Smooth muscle cell (in vitro differentiated cells): ENCODE results near the gene ST3GAL6. TPM values are rescaled to one million over a fixed set of nuclear protein-coding genes. Genes with fewer than 3 reads are reported as not detected.

Experiments
- DNase-seq: peaks from one replicate; lab custom pipeline; 2025; ENCODE audit not compliant: unreplicated experiment; lab: John Stamatoyannopoulos, UW
- H2AFZ ChIP-seq: fragments of 200-600 bp; sonication (generic); 2 replicates; pipeline ENCODE4 v1.6.0; 2016; ENCODE audit warnings: antibody characterized with exemption, low read depth, mild to moderate bottlenecking
- H3F3A ChIP-seq: fragments of 200-600 bp; sonication (generic); 2 replicates; pipeline ENCODE4 v1.6.0; 2017; ENCODE audit warnings: antibody characterized with exemption, low read depth
- H3K27ac ChIP-seq: fragments of 200-600 bp; sonication (generic); 2 replicates; pipeline ENCODE4 v1.5.1; 2016; ENCODE audit warnings: low read depth, mild to moderate bottlenecking
- H3K27me3 ChIP-seq: fragments of 200-600 bp; sonication (generic); 2 replicates; pipeline ENCODE4 v1.6.1; 2016; ENCODE audit warnings: low read depth, mild to moderate bottlenecking
- H3K36me3 ChIP-seq: fragments of 200-600 bp; sonication (generic); 2 replicates; pipeline ENCODE4 v1.5.1; 2016; ENCODE audit warnings: low read depth
- H3K4me1 ChIP-seq: fragments of 200-600 bp; sonication (generic); 2 replicates; pipeline ENCODE4 v1.5.1; 2016; ENCODE audit warnings: low read depth
- H3K4me2 ChIP-seq: fragments of 200-600 bp; sonication (generic); 2 replicates; pipeline ENCODE4 v1.6.0; 2016; ENCODE audit warnings: mild to moderate bottlenecking
- H3K4me3 ChIP-seq: fragments of 200-600 bp; sonication (generic); 2 replicates; pipeline ENCODE4 v1.5.1; 2016; ENCODE audit warnings: mild to moderate bottlenecking
- H3K79me2 ChIP-seq: fragments of 200-600 bp; sonication (generic); 2 replicates; pipeline ENCODE4 v1.6.0; 2016; ENCODE audit warnings: low read depth, mild to moderate bottlenecking
- H3K9ac ChIP-seq: fragments of 200-600 bp; sonication (generic); 2 replicates; pipeline ENCODE4 v1.6.0; 2016; ENCODE audit warnings: low read depth
- H3K9me3 ChIP-seq: fragments of 200-600 bp; sonication (generic); replicated peaks from 2 replicates; pipeline ENCODE4 v1.5.1; 2016; ENCODE audit warnings: low read depth
- H4K20me1 ChIP-seq: fragments of 200-600 bp; sonication (generic); 2 replicates; pipeline ENCODE4 v1.6.0; 2016; ENCODE audit warnings: low read depth
- CTCF ChIP-seq: fragments of 200-600 bp; sonication (generic); IDR thresholded peaks from 2 replicates; pipeline ENCODE4 v1.5.1; 2017; ENCODE audit warnings: borderline replicate concordance, mild to moderate bottlenecking, antibody characterized with exemption; ENCODE audit not compliant: insufficient read depth, poor library complexity, severe bottlenecking
- WGBS: methylation state at CpG from one replicate; pipeline ENCODE4 v1.1.7; 2016; ENCODE audit warnings: low lambda C conversion rate; 5-methylcytosine and 5-hydroxymethylcytosine counted together
- polyA plus RNA-seq: library from polyadenylated mRNA; unstranded; fragments of >200 nt; fragmentation: Nextera tagmentation; extraction: Ambion mirVana; gene quantifications from 2 replicates; pipeline ENCODE4 v1.2.1, GENCODE V29; 2016
- total RNA-seq: library from RNA; depleted of rRNA; stranded (reverse); fragments of >200 nt; gene quantifications from 2 replicates; pipeline ENCODE4 v1.2.3, GENCODE V29; 2014

The ST3GAL6 gene
- total and polyA plus RNA-seq, 2 experiments from 2014 or later: 19.4 to 40.7 TPM

DNA sequence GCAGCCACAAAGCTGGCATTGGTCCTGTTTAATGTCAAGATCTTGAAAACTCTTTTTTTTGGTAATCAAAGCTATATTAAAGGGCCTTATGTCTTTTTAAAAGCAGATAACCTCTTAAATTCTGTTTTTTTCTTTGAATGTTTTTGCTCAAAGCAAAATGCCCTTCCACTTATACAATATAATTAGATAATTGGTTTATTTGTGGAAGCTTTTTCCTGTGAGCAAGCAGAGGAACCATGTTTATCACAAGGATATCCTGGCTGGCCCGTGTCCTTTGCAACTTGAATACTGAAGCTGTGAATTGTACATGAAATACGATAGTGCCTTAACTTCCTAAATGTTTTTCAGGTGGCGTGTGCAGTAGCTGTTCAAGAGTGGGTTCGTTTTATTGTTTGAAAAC, 2.6 kb downstream of the ST3GAL6 start:
- Histone ChIP-seq H3K27ac (no peak overlapping the region), H3F3A (no peaks in the 10 kb centered on the region), H2AFZ (no peak overlapping the region), H3K36me3 (no peaks in the 10 kb centered on the region), H3K27me3 (no peaks in the 10 kb centered on the region), H3K4me1 (peaks cover 7% of the 10 kb centered on the region), H3K4me3 (no peak overlapping the region), H3K9me3 (no peaks in the 10 kb centered on the region), H3K4me2 (no peak overlapping the region), H4K20me1 (peaks cover 29% of the 10 kb centered on the region), H3K79me2 (peaks cover 22% of the 10 kb centered on the region), H3K9ac (no peak overlapping the region)
- no peak for TF ChIP-seq CTCF
- no peak for DNase-seq
- 86% methylated on average over 4 of the region's 4 CpGs for WGBS

DNA sequence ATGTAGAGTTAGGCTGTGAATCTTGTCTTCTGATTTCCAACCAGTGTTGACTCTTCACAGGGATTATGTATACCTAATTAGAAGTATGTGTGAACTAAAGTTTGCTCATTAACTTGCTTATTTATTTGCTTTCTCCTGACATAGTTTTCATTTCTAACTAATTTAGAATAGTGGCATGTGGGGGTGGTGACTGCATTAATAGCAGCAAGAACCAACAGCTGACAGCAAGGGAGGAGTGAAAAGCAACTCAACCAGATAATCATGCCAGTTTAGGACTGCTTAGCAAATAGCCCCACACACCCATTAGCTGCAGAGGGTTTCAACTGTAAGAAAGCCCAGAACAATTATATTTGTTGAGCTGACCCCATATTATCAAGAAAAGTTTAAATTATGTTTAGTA, 3.8 kb downstream of the ST3GAL6 start:
- no peak for DNase-seq
- peaks cover 16% of the 10 kb centered on the region for H3K79me2 ChIP-seq
- peaks cover 7% of the 10 kb centered on the region for H3K4me1 ChIP-seq
- peaks cover 23% of the 10 kb centered on the region for H4K20me1 ChIP-seq
- H3K36me3 ChIP-seq: no peaks in the 10 kb centered on the region
- H3K4me2 ChIP-seq: no peak overlapping the region
- TF ChIP-seq CTCF: no peak
- no peak overlapping the region for H2AFZ ChIP-seq
- no peaks in the 10 kb centered on the region for H3F3A ChIP-seq
- no peaks in the 10 kb centered on the region for H3K27me3 ChIP-seq
- H3K9me3 ChIP-seq: no peaks in the 10 kb centered on the region
- H3K4me3 ChIP-seq: no peak overlapping the region
- H3K27ac ChIP-seq: no peak overlapping the region
- no peak overlapping the region for H3K9ac ChIP-seq

DNA sequence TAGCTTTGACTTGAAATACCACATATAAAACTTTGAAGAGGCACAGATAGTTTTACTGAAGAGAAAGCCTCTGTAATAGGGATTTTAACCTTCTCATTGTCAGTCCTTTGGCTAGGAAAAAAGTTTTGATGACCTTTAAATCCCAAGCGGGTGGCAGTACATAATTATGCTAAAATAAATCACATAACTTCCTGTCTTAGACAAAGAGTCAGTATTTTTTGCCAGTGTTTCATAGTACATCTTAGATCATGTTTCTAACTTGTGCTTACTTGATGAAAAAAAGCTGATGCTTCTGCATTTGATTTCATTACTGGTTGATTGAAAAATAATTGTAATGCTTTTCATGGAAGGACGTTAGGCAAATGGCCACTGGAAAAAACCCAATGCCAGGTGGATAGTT, 5.8 kb downstream of the ST3GAL6 start:
- no peaks in the 10 kb centered on the region for H3F3A ChIP-seq
- 92% methylated on average over 2 of the region's 2 CpGs for WGBS
- no peaks in the 10 kb centered on the region for H3K36me3 ChIP-seq
- H3K4me3 ChIP-seq: no peak overlapping the region
- no peak overlapping the region for H3K9ac ChIP-seq
- H4K20me1 ChIP-seq: peaks cover 6% of the 10 kb centered on the region
- no peak for DNase-seq
- H3K4me1 ChIP-seq: peaks cover 4% of the 10 kb centered on the region
- no peaks in the 10 kb centered on the region for H3K9me3 ChIP-seq
- no peak for TF ChIP-seq CTCF
- H3K79me2 ChIP-seq: peaks cover 12% of the 10 kb centered on the region
- H3K27me3 ChIP-seq: no peaks in the 10 kb centered on the region
- no peak overlapping the region for H3K4me2 ChIP-seq
- no peak overlapping the region for H2AFZ ChIP-seq
- no peak overlapping the region for H3K27ac ChIP-seq

GRCh38 chr3:98769448-98769847, 6.3 kb downstream of the ST3GAL6 start:
- Histone ChIP-seq H3K9ac (no peak overlapping the region), H3K27me3 (no peaks in the 10 kb centered on the region), H4K20me1 (peaks cover 3% of the 10 kb centered on the region), H3K4me3 (no peak overlapping the region), H3K36me3 (no peaks in the 10 kb centered on the region), H3K4me1 (no peaks in the 10 kb centered on the region), H3F3A (no peaks in the 10 kb centered on the region), H3K4me2 (no peak overlapping the region), H3K9me3 (no peaks in the 10 kb centered on the region), H2AFZ (no peak overlapping the region), H3K27ac (no peak overlapping the region), H3K79me2 (peaks cover 12% of the 10 kb centered on the region)
- TF ChIP-seq CTCF: no peak
- no peak for DNase-seq
